GM12892 (cell line): ENCODE results near the gene TTR.

Experiments
- POLR2A ChIP-seq: IDR thresholded peaks from 2 replicates; pipeline ENCODE4 v1.6.1; 2011; ENCODE audit warnings: low read depth, low read length, control low read depth
- POLR2AphosphoS5 ChIP-seq: IDR thresholded peaks from 2 replicates; pipeline ENCODE4 v1.6.1; 2011; ENCODE audit warnings: low read depth, low read length, control low read depth

- no peak for TF ChIP-seq POLR2AphosphoS5
- TF ChIP-seq POLR2A: no peak
Observed at GRCh38 chr18:31566576-31567306, 24.9 kb upstream of the TTR start.
